GM12891 (cell line): ENCODE results near the gene RASAL1.
A peak's percentile ranks its signal among the peaks of the same experiment; 100 is the strongest.

ENCODE experiments used
- DNase-seq: peaks from one replicate; pipeline ENCODE4 v3.0.0; 2011; ENCODE audit warnings: low spot score; ENCODE audit not compliant: insufficient read length
- FAIRE-seq: peaks from 2 replicates; lab custom pipeline; 2011; peaks lifted over from hg19 to GRCh38; lab: Jason Lieb, UNC
- PAX5 ChIP-seq: IDR thresholded peaks from 2 replicates; pipeline ENCODE4 v1.6.1; 2011; ENCODE audit warnings: low read length, moderate library complexity, mild to moderate bottlenecking; ENCODE audit not compliant: insufficient read depth, severe bottlenecking
- POLR2A ChIP-seq: IDR thresholded peaks from 2 replicates; pipeline ENCODE4 v1.6.1; 2011; ENCODE audit warnings: low read depth, low read length, control low read depth
- POLR2AphosphoS5 ChIP-seq: IDR thresholded peaks from 2 replicates; pipeline ENCODE4 v1.6.1; 2011; ENCODE audit warnings: low read depth, low read length, control low read depth
- POU2F2 ChIP-seq: IDR thresholded peaks from 2 replicates; pipeline ENCODE4 v1.6.1; 2011; ENCODE audit warnings: low read depth, mild to moderate bottlenecking, control low read depth, low read length, moderate library complexity
- SPI1 ChIP-seq: IDR thresholded peaks from 2 replicates; pipeline ENCODE4 v1.6.1; 2011; ENCODE audit warnings: low read depth, low read length, control low read depth
- TAF1 ChIP-seq: IDR thresholded peaks from 2 replicates; pipeline ENCODE4 v1.6.1; 2011; ENCODE audit warnings: low read depth, low read length, control low read depth

Gene RASAL1

DNA sequence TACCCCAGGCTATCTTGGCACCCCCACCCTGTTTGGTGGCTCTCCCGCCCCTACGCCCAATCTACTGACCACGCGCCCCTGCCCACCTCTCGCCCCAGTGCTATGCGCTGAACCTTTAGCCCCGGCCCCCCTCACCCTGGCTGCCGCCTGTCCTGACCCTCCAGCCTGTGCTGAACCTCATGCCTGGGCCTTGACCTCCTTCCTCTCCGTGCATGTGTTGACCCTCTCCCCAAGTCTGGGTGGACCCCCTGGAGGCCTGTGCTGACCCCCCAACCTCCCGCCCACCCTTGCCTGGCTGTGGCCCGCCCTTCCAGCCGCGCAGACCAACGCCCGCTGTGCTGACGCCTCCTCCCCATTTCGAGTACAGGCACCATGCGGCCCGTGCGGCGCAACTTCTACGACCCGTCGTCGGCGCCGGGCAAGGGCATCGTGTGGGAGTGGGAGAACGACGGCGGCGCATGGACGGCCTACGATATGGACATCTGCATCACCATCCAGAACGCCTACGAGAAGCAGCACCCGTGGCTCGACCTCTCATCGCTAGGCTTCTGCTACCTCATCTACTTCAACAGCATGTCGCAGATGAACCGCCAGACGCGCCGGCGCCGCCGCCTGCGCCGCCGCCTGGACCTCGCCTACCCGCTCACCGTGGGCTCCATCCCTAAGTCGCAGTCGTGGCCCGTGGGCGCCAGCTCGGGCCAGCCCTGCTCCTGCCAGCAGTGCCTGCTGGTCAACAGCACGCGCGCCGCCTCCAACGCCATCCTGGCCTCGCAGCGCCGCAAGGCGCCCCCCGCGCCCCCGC lies 58.3 kb downstream of the RASAL1 start:
- DNase-seq (no peak), FAIRE-seq (no peak)
- TF ChIP-seq POLR2AphosphoS5 = no peak
- no peak for TF ChIP-seq PAX5
- no peak for TF ChIP-seq POLR2A
- no peak for TF ChIP-seq TAF1
- TF ChIP-seq POU2F2 = no peak
- no peak for TF ChIP-seq SPI1

DNA sequence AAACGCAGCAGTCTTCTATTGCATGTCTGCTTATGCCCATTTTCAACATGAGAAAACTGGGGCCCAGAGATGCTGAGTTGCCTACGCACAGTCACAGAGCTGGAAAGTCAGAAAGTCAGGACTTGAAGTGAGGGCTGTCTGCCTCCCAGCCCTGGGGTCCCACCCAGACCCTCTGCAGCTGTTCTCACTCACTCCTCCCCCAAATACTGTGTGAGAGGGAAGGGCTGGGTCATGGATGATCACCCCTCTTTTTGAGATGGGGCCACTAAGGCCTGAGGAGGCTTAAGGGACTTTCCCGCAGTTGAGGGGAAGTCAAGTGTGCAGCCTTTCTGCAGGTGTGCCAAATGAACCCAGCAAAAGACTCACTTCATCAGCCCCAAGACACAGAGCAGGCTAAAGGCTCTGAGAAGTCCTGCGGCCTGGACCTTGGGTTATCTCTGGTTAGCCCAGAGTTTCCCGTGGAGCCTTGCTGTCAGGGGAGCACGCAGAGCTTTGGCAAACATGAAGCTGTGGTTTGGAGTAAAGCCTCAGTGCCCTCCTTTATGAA lies 60.4 kb downstream of the RASAL1 start:
- peak; percentile 71 for DNase-seq
- no peak for TF ChIP-seq POLR2A
- 0 out of 2 replicates have a peak, but pooled peaks have one; percentile 33 for TF ChIP-seq POLR2AphosphoS5
- peak; percentile 31; the same call in 1 of the 2 replicates for TF ChIP-seq POU2F2
- peak; percentile 77 for TF ChIP-seq SPI1
- TF ChIP-seq PAX5 = peak; percentile 95
- TF ChIP-seq TAF1 = 0 out of 2 replicates have a peak, but pooled peaks have one; percentile 28
- FAIRE-seq = peak; percentile 98

DNA sequence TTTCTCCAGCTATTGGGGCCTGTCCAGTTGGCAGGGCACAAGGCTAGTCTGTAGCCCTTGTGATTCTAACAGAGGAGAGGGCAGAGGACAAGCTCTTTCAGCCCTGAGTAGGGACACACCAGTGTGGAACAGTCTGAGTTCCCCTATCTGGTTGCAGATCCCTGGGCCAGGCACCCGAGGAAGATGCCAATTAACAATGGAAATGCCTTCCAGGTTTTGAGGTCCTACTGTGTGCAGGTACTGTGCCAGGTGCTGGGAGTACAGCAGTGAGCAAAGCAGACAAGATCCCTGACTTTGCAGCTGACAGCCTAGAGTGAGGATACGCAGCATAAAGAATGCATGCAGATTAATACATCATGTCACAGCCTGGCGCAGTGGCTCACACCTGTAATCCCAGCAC lies 62.0 kb downstream of the RASAL1 start:
- no peak for TF ChIP-seq POLR2A
- no peak for TF ChIP-seq SPI1
- DNase-seq = no peak
- no peak for FAIRE-seq

DNA sequence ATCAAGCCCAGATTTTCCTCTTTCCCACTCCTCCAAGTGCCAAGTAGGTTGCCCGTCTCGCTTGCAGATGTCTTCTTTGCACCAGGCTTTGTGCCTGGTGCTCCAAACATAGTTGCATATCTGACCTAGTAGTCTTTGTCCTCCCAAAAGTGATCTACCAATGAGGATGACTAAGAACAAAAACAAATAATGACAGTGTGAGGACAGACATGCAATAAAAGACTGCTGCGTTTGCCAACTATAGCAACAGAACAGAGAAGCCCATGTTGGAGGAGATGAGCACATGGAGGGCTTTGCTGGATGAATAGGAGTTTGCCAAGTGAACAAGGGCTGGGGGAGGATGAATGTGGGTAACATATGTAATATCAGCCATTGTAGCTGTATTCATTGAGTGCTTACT lies 63.4 kb downstream of the RASAL1 start:
- DNase-seq = no peak
- peak; percentile 92 for FAIRE-seq
- no peak for TF ChIP-seq TAF1
- TF ChIP-seq POLR2AphosphoS5 = no peak
- no peak for TF ChIP-seq PAX5

DNA sequence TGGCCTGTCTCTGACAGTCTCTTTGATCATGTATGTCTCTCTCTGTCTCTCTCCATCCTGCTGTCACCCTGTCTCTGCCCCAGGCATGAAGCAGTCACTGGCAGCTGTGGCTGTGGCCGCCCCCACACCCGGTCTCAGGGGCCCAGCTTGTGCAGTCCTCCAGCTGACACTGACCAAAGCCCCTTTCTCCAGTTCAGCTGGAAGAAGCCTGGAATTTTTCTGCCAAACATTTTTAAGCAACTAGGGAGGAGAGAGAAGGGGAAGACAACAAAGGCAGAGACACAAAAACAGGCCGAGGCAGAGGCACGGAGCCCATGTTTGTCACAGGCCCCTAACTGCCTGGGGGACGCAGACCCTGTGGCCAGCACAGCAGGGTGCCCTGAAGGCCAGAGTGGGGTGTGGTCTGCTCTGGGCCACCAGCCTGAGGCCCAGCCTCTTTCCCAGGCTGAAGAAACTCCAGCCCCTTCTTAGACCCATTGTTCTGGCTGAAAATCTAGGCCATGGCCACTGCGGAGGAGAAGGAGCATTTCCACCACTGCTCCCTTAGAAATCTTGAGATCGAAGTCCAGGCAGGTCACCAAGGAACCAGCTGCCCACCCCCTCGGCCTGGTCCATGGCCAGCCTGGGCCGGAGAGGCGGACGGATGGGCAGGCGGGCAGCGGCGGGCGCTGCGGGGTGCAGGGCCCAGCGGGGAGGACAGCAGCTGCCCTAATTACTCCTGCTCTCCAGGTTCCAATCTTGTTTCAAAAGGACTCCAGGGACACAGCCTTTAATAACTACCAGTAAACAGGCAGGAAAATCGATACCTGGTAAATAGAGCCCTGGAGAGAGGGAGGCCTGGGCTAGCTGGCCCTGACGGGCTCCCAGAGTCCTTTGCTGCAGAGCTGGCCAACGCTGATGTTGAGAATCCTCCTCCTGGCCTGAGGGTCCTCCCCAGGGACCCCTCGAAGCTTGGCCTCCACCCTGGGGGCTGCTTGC lies 64.1 kb downstream of the RASAL1 start:
- FAIRE-seq (no peak), DNase-seq (no peak)
- TF ChIP-seq PAX5 (no peak), TAF1 (no peak), POLR2AphosphoS5 (no peak), POU2F2 (no peak), POLR2A (no peak), SPI1 (no peak)

DNA sequence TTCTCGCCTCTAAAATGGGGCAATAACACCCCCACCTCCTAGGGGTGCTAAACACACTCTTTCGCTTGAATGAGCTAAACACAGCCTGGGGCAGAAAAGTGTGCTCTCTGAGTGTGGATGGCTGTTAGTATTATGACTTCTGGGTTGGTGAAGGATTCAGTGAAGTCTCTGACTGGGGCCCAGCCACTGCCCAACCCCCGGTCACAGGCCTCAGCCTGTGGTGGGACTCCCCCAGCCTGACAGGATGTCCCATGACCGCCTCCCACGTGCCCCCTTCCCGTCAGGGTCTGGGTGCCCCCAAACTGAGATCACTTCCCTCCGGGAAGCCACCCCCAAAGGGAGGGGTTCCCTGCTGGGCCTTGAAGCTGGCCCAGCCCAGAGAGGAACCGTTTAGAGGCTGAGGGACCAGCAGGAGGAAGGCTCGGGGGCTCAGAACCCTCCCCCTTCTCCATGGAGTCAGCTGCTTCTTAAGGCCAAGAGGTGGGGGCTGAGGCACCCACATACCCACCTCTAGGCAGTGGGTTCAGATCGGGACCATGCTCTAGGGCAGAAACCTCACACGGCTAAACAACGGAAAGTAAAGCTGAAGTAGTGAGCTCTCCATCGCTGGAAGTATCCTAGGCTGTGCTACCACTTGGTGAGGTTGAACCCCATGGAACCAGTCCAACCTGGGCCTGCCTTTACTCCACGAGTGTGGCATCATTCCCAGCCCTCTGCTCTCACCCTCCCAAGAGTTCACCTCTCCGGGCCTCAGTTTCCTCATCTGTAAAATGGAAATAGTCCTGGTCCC lies 65.2 kb downstream of the RASAL1 start:
- TF ChIP-seq SPI1 = peak; percentile 68
- TF ChIP-seq TAF1 = no peak
- TF ChIP-seq POU2F2 = peak; percentile 39; the same call in 1 of the 2 replicates
- peak; percentile 59 for DNase-seq
- FAIRE-seq = peak; percentile 90

DNA sequence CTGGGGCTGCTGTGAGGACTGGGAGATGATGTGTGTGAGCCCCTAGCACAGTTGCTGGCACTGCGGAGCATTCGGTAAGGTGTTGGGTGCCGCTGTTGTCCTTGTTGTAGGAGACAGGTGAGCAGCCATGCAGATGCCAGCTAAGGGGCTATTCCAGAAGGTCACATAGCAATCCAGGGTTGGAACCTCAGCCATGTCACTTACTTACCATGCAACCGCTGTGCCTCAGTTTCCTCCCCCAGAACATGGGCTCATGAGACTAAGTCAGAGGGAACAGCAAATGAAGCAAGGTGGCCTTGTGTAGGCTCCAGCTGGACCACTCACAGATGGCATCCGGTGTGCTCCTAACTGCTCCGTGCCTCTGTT lies 65.8 kb downstream of the RASAL1 start:
- TF ChIP-seq PAX5 (no peak), POLR2A (no peak), TAF1 (no peak), POLR2AphosphoS5 (no peak), POU2F2 (no peak), SPI1 (no peak)
- no peak for FAIRE-seq
- no peak for DNase-seq

DNA sequence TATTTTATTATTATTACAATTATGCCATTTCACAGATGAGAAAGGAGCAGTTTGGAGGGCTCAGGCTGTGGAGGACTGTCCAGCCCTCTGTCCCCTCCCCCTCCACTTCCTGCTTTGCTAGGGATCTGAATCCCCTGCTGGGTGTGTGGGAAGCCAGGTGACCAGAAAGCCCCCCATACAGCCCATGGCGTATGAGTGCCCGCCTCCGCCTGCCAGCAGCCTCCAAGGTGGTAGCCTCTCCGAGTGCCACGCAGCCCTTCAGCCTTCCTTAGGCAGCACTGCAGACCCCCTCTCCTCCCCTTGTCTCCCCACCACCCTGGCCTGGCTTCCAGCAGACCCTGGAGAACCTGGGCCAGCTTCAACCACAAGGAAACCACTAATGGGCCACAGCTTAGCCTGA lies 66.4 kb downstream of the RASAL1 start:
- no peak for DNase-seq
- no peak for FAIRE-seq
- no peak for TF ChIP-seq PAX5

DNA sequence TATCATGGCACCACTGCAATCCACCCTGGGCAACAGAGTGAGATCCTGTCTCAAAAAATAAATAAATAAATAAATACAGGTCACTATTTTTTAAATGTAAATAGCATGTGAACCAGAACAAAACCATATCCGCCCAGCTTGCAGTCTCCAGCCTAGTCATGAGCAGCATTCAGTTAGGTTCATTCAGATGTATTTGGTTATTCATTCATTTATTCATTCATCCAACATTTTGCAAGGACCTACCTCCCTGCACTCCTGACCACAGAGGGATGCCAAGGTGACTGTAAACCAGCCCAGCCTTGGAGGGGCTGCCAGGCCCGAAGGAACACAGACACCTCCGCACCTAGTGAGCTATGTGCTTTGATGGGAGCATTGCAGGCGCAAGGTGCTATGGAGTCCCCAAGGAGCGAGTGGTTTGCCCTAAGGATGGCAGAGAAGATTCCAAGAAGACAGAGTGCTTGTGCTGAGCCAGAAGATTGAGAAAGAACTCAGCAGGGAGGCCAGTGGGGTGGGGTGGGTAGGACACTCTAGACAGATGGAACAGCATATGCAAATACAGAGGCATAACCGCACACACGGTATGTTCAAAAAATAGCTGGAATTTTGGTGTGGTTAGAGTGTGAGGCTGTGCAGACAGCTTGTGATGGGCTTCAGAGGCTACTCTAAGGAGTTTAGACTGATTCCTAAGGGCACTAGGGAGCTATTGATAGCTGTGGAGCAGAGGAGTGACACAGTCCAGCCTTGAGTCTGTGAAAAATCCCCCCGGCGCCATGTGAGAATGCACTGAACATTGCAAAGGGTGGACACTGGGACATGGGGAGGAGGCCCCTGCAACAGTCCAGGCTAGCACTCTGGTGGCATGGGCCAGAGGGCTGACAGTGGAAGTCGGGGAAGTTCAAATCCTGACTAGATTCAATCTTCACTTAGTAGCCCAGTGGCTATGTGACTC lies 67.3 kb downstream of the RASAL1 start:
- DNase-seq = no peak
- TF ChIP-seq PAX5 (no peak), SPI1 (no peak), POU2F2 (peak; percentile 76; the same call in 1 of the 2 replicates), TAF1 (no peak)
- peak; percentile 94 for FAIRE-seq
